PC-9 (cell line): ENCODE data around the gene CPN2. TPM values are rescaled to one million over a fixed set of nuclear protein-coding genes. Genes with fewer than 3 reads are reported as not detected.

Source experiments
- BruUV-seq: library from RNA; stranded (reverse); fragments of 400-500 nt; replicated peaks from 2 replicates; lab custom pipeline; 2021; lab: Mats Ljungman, UMichigan
- CTCF ChIA-PET: fragments of 300-600 bp; sonication (Branson Sonifier 250); formaldehyde crosslinking; loops from one replicate; lab custom pipeline; 2022; ENCODE audit warnings: antibody characterized with exemption; lab: Charles Lee
- POLR2A ChIA-PET: fragments of 300-600 bp; sonication (Branson Sonifier 250); formaldehyde crosslinking; loops from one replicate; lab custom pipeline; 2022; ENCODE audit warnings: antibody characterized with exemption; ENCODE audit not compliant: unreplicated experiment; lab: Charles Lee
- DNase-seq, 2 experiments: peaks; one replicate each; pipeline versions ENCODE4 v3.0.0 to v3.0.0-alpha.2; 2015 to 2022; ENCODE audit warnings: mixed read lengths in 1 of 2
- H2AFZ ChIP-seq: fragments of 200-600 bp; sonication (generic); 2 replicates; pipeline ENCODE4 v1.8.1; 2017; ENCODE audit warnings: antibody characterized with exemption
- H3F3A ChIP-seq: fragments of 200-600 bp; sonication (generic); 2 replicates; pipeline ENCODE4 v1.8.1; 2017; ENCODE audit warnings: antibody characterized with exemption, mild to moderate bottlenecking, low read depth; ENCODE audit not compliant: insufficient read depth
- H3K27ac ChIP-seq: fragments of 200-600 bp; sonication (generic); 2 replicates; pipeline ENCODE4 v1.6.1; 2016; ENCODE audit warnings: mixed run types
- H3K27me3 ChIP-seq: fragments of 200-600 bp; sonication (generic); 2 replicates; pipeline ENCODE4 v1.6.1; 2016; ENCODE audit warnings: low read depth, mixed run types; ENCODE audit not compliant: insufficient read depth
- H3K36me3 ChIP-seq: fragments of 200-600 bp; sonication (generic); 2 replicates; pipeline ENCODE4 v1.6.1; 2016; ENCODE audit warnings: low read depth, mixed run types
- H3K4me1 ChIP-seq: fragments of 200-600 bp; sonication (generic); replicated peaks from 2 replicates; pipeline ENCODE4 v1.6.1; 2016; ENCODE audit warnings: mixed run types; ENCODE audit not compliant: insufficient read depth
- H3K4me2 ChIP-seq: fragments of 200-600 bp; sonication (generic); 2 replicates; pipeline ENCODE4 v1.6.1; 2017; ENCODE audit warnings: mixed run types
- H3K4me3 ChIP-seq: fragments of 200-600 bp; sonication (generic); 2 replicates; pipeline ENCODE4 v1.6.1; 2016; ENCODE audit warnings: mixed run types
- H3K79me2 ChIP-seq: fragments of 200-600 bp; sonication (generic); 2 replicates; pipeline ENCODE4 v1.6.1; 2017; ENCODE audit warnings: low read depth, mixed run types
- H3K9me2 ChIP-seq: fragments of 200-600 bp; sonication (generic); 2 replicates; pipeline ENCODE4 v1.8.1; 2017; ENCODE audit warnings: mild to moderate bottlenecking; ENCODE audit not compliant: insufficient read depth
- H3K9me3 ChIP-seq: fragments of 200-600 bp; sonication (generic); 2 replicates; pipeline ENCODE4 v1.8.1; 2016; ENCODE audit warnings: low read depth; ENCODE audit not compliant: insufficient read depth
- H4K20me1 ChIP-seq: fragments of 200-600 bp; sonication (generic); 2 replicates; pipeline ENCODE4 v1.8.1; 2017; ENCODE audit not compliant: insufficient read depth
- EZH2 ChIP-seq: fragments of 200-600 bp; sonication (generic); IDR thresholded peaks from 2 replicates; pipeline ENCODE4 v1.8.0; 2017; ENCODE audit warnings: antibody characterized with exemption, low read depth
- intact Hi-C: fragments of 100-400 bp; cut with micrococcal nuclease; formaldehyde crosslinking; loops from one replicate; pipeline ENCODE4 v1.10.0; 2022; ENCODE audit not compliant: unreplicated experiment
- total RNA-seq: library from RNA; stranded (reverse); gene quantifications from 2 replicates; pipeline ENCODE4 v1.2.3, GENCODE V29; 2021
- TF ChIP-seq, protein P1 (sequence below): fragments of 200-600 bp; sonication (generic); conservative IDR thresholded peaks from 2 replicates; pipeline ENCODE4 v1.6.1; 2017; ENCODE audit warnings: mixed run types, antibody characterized with exemption, mild to moderate bottlenecking, moderate library complexity

The CPN2 gene
- total RNA-seq, 1 experiment from 2014 or later: not detected

- no TSS peak for BruUV-seq
- H3K36me3 ChIP-seq: no peaks in the 10 kb centered on the region
- CTCF ChIA-PET: interaction anchor here (1.1 kb wide), 1 partner anchor 43 kb away, joined by 3 read pairs; no protein-coding TSS in a partner anchor
- POLR2A ChIA-PET: interaction anchor here (0.7 kb wide), 1 partner anchor 13 kb away, joined by 3 read pairs; no protein-coding TSS in a partner anchor
- peaks cover 10% of the 10 kb centered on the region; the same call in 1 of the 2 replicates for H3K9me3 ChIP-seq
- no peak overlapping the region for H3K27ac ChIP-seq
- no peak overlapping the region for H3K4me2 ChIP-seq
- no peaks in the 10 kb centered on the region for H3K9me2 ChIP-seq
- no peaks in the 10 kb centered on the region for H3K79me2 ChIP-seq
- H3K4me3 ChIP-seq: no peak overlapping the region
- H3K27me3 ChIP-seq: peaks cover 31% of the 10 kb centered on the region; the same call in 1 of the 2 replicates
- no peak for TF ChIP-seq EZH2
- TF ChIP-seq, protein P1, sequence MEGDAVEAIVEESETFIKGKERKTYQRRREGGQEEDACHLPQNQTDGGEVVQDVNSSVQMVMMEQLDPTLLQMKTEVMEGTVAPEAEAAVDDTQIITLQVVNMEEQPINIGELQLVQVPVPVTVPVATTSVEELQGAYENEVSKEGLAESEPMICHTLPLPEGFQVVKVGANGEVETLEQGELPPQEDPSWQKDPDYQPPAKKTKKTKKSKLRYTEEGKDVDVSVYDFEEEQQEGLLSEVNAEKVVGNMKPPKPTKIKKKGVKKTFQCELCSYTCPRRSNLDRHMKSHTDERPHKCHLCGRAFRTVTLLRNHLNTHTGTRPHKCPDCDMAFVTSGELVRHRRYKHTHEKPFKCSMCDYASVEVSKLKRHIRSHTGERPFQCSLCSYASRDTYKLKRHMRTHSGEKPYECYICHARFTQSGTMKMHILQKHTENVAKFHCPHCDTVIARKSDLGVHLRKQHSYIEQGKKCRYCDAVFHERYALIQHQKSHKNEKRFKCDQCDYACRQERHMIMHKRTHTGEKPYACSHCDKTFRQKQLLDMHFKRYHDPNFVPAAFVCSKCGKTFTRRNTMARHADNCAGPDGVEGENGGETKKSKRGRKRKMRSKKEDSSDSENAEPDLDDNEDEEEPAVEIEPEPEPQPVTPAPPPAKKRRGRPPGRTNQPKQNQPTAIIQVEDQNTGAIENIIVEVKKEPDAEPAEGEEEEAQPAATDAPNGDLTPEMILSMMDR: no peak
- no peak for DNase-seq
- H4K20me1 ChIP-seq: no peaks in the 10 kb centered on the region
- H2AFZ ChIP-seq: no peak overlapping the region
- intact Hi-C loops: no loop called here
- no peaks in the 10 kb centered on the region for H3K4me1 ChIP-seq
- no peaks in the 10 kb centered on the region for H3F3A ChIP-seq
Observed at GRCh38 chr3:194387276-194387675, 36.1 kb upstream of the CPN2 start.

DNA sequence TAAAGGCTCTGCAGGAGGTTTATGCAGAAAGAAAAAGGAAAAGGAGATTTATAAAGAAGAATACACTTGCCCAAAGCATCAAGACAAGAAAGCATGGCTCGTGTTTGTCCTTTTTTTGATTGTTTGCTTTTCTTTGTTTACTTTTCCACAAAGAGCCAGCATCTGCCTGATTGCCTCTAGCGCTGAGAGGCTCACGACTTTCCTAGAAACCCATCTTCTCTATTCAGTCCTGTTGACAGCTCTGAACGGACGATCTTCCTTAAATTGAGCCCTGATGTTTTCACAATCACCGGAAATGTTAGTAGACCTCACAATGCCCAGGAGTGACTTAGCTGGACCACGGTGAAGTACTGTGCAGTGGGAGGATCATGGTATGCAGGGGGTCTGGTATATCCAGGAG is 35.5 kb upstream of the CPN2 start:
- peaks cover 10% of the 10 kb centered on the region; the same call in 1 of the 2 replicates for H3K9me3 ChIP-seq
- no peak overlapping the region for H3K4me3 ChIP-seq
- ChIA-PET CTCF (no interaction called here), POLR2A (interaction anchor here (0.7 kb wide), 1 partner anchor 13 kb away, joined by 3 read pairs; no protein-coding TSS in a partner anchor)
- no peak for TF ChIP-seq EZH2
- TF ChIP-seq, protein P1: no peak
- H3K36me3 ChIP-seq: no peaks in the 10 kb centered on the region
- H3K4me2 ChIP-seq: no peak overlapping the region
- DNase-seq: no peak
- H2AFZ ChIP-seq: no peak overlapping the region
- intact Hi-C loops: no loop called here
- no TSS peak for BruUV-seq
- H3F3A ChIP-seq: no peaks in the 10 kb centered on the region
- no peaks in the 10 kb centered on the region for H3K9me2 ChIP-seq
- no peaks in the 10 kb centered on the region for H3K79me2 ChIP-seq
- H3K27ac ChIP-seq: no peak overlapping the region
- peaks cover 31% of the 10 kb centered on the region; the same call in 1 of the 2 replicates for H3K27me3 ChIP-seq
- no peaks in the 10 kb centered on the region for H3K4me1 ChIP-seq
- no peaks in the 10 kb centered on the region for H4K20me1 ChIP-seq

GRCh38 chr3:194386066-194386465 is 34.9 kb upstream of the CPN2 start:
- BruUV-seq: no TSS peak
- intact Hi-C loops: no loop called here
- ChIA-PET POLR2A (no interaction called here), CTCF (no interaction called here)
- no peaks in the 10 kb centered on the region for H3K36me3 ChIP-seq
- H4K20me1 ChIP-seq: no peaks in the 10 kb centered on the region
- DNase-seq: no peak
- no peak overlapping the region for H3K4me3 ChIP-seq
- H2AFZ ChIP-seq: no peak overlapping the region
- H3K4me2 ChIP-seq: no peak overlapping the region
- peaks cover 10% of the 10 kb centered on the region; the same call in 1 of the 2 replicates for H3K9me3 ChIP-seq
- TF ChIP-seq EZH2: no peak
- TF ChIP-seq, protein P1: no peak
- no peaks in the 10 kb centered on the region for H3K79me2 ChIP-seq
- peaks cover 27% of the 10 kb centered on the region; the same call in 1 of the 2 replicates for H3K27me3 ChIP-seq
- no peak overlapping the region for H3K27ac ChIP-seq
- no peaks in the 10 kb centered on the region for H3K4me1 ChIP-seq
- no peaks in the 10 kb centered on the region for H3K9me2 ChIP-seq
- no peaks in the 10 kb centered on the region for H3F3A ChIP-seq
